GM12878 (cell line): Measurements from ENCODE around the gene OTOG.

Experiments used
- FOXK2 ChIP-seq: fragments of 450-650 bp; IDR thresholded peaks from 2 replicates; pipeline ENCODE4 v1.6.1; 2017; ENCODE audit warnings: mild to moderate bottlenecking, moderate library complexity
- POLR2AphosphoS5 ChIP-seq: IDR thresholded peaks from 2 replicates; pipeline ENCODE4 v1.6.1; 2011; ENCODE audit warnings: mild to moderate bottlenecking, low read length, inconsistent platforms
- TF ChIP-seq, protein P1 (sequence below), 3 experiments: IDR thresholded peaks in 2 of 3; conservative IDR thresholded peaks in 1 of 3; 2 replicates each; pipeline ENCODE4 v1.5.1; 2011; ENCODE audit warnings: low read depth in 3 of 3, low read length in 3 of 3, mild to moderate bottlenecking in 3 of 3, control low read depth in 2 of 3, moderate library complexity in 2 of 3, inconsistent platforms in 1 of 3, mixed read lengths in 1 of 3; ENCODE audit not compliant: control insufficient read depth in 2 of 3, insufficient read depth in 1 of 3; ENCODE audit errors: extremely low read depth in 1 of 3

GRCh38 chr11:17533341-17533740 lies 13.7 kb upstream of the OTOG start:
- TF ChIP-seq, protein P1, sequence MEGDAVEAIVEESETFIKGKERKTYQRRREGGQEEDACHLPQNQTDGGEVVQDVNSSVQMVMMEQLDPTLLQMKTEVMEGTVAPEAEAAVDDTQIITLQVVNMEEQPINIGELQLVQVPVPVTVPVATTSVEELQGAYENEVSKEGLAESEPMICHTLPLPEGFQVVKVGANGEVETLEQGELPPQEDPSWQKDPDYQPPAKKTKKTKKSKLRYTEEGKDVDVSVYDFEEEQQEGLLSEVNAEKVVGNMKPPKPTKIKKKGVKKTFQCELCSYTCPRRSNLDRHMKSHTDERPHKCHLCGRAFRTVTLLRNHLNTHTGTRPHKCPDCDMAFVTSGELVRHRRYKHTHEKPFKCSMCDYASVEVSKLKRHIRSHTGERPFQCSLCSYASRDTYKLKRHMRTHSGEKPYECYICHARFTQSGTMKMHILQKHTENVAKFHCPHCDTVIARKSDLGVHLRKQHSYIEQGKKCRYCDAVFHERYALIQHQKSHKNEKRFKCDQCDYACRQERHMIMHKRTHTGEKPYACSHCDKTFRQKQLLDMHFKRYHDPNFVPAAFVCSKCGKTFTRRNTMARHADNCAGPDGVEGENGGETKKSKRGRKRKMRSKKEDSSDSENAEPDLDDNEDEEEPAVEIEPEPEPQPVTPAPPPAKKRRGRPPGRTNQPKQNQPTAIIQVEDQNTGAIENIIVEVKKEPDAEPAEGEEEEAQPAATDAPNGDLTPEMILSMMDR (IDR thresholded peaks at IDR 0.05 in 2 of 3, conservative IDR thresholded peaks at IDR 0.05 in 1 of 3; ENCODE audit: control insufficient read depth in 2 of 3, extremely low read depth in 1 of 3, insufficient read depth in 1 of 3, low read depth in 3 of 3, low read length in 3 of 3), result no peak
- TF ChIP-seq FOXK2 (no peak), POLR2AphosphoS5 (no peak)
